HG03025 (cell line): ENCODE measurements around the gene MORF4L1.

Source experiments
- ATAC-seq: cut with Tn5 transposase; IDR thresholded peaks from one replicate; pipeline ENCODE4 v1.9.1; 2021; ENCODE audit warnings: mild to moderate bottlenecking, moderate library complexity; ENCODE audit not compliant: unreplicated experiment, low FRiP score

Gene MORF4L1

DNA sequence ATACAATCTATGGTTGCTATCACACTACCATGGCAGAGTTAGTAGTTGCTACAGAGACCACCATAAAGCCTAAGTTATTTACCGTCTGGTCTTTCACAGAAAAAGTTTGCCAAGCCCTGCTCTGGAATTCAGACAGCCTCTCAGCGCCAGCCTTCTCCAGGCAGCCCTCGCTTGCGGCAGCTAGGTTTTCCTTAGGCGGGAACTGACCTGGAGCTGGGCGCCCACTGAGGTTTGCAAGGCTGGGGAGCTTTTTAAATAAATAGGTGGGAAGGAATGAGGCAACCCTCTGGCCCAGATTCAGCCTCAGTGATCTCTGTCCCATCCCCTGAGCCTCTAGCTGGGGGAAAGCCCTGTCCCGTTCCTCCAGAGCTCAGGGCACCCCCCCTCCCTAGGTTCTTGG lies 71.0 kb downstream of the MORF4L1 start:
- ATAC-seq = no peak

DNA sequence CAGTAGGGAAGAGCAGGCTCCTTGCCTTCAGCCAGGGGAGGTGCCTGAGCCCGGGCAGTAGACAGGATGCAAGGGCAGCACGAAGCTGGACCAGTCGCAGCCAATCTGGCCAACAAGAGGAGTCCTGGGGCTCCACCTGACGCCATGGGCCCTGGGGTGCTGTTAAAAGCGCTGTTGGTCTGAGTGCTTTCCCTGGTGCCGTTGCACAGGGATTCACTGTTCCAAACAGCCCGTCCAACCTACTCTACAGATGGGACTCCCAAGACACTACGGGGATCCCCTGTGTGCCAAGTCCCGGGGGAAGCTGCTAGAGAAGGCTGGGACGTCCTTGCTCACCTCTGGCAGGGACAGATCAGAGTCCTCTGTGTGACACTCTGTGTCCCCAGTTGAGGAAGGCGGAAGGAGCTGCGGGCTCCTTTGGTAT lies 71.5 kb downstream of the MORF4L1 start:
- ATAC-seq = peak; percentile 27

DNA sequence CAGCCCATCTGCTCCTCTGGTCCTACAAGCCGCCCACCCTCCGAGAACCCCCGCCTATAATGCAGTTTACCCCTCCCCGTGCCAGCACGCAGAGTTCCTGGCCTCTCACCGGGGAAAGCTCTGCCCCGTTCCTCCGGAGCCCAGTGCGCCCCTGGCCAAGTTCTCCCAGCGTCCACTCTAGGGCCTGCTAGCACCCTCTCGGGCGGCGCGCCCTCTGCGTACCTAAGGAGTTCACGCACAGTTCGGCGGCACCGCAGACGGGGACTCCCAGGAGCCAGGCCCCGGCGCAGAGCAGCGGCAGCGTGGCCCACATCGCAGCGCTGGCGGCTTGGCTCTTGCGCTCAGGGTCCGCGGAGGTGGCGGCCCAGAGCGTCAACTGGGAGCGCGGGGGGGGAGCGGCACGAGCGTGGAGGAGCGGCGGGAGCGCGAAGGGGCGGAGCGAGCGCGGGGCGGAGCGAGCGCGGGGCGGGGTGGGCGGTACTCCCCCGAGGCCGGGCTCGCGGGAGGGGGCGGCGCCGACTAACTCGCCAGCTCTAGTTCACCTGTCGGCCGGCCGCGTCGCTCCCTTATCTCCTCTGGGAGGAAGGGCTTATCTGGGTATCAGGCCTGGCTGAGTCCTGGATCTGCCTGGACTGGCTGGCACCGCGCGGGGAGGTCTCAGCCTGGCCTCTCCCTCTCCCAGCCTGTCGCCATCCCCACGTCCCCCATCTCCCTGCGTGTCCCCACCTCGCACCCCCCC lies 72.1 kb downstream of the MORF4L1 start, which contains the start of gene CTSH:
TSS of gene CTSH (minus strand) at position 378 of the 739 bp plus-strand sequence. CDS start at position 313, 65 bp downstream.
- ATAC-seq = peak; percentile 48

DNA sequence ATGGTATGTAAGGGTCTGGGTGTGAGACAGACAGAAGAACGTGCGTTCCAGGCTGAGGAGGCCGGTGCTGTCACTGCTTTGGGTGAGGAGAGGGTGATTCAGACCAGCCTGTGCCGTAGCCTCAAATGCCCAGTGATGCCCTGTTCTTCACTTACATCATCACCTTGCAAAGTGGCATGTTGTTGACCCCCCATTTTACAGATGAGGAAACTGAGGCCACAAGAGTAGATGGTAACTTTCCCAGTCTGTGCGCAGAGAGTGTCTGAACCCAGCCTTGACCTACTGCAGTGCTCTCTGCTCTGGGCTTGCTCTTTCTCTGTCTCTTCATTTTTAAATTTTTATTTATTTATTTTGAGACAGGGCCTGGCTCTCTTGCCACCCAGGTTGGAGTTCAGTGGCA lies 73.8 kb downstream of the MORF4L1 start:
- no peak for ATAC-seq

DNA sequence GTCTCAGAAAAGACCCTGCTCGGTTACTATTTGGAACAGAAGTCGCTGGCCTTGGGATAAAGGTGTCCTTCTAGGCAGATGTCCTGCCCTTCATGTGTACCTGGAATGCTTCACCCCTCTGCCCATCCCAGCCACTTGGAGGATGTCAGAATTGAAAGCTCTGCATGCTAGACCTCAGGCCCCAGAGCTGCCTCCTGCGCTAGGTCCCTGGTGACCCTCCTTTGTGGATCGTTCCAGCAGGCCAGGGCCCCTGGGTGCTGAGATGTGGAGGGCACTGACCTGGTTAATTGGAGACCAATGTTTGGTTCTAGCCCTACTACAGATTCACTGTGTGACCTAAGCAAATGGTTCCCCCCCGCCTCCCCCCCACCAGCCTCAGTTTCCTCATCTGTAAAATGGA lies 74.8 kb downstream of the MORF4L1 start:
- no peak for ATAC-seq
